CD4-positive, alpha-beta memory T cell (primary cell): ENCODE data around the gene DUSP8. TPM values are rescaled to one million over a fixed set of nuclear protein-coding genes. Genes with fewer than 3 reads are reported as not detected.

Experiments used
- CTCF ChIA-PET: fragments of 350-600 bp; sonication (Branson Sonifier 250); formaldehyde crosslinking; loops from one replicate; lab custom pipeline; 2021; ENCODE audit warnings: inconsistent platforms; ENCODE audit not compliant: partially characterized antibody; lab: Charles Lee
- POLR2A ChIA-PET: fragments of 350-600 bp; sonication (Branson Sonifier 250); formaldehyde crosslinking; loops from one replicate; lab custom pipeline; 2021; ENCODE audit not compliant: partially characterized antibody; lab: Charles Lee
- DNase-seq, 5 donors: peaks; one replicate each; pipeline versions ENCODE4 v3.0.0 to v3.0.0-alpha.2; 2020 to 2022; ENCODE audit warnings: mixed read lengths in 1 of 5
- H3K27ac ChIP-seq: one replicate; pipeline ENCODE4 v1.7.0; 2013; ENCODE audit warnings: low read depth, low read length
- H3K27me3 ChIP-seq: 2 replicates; pipeline ENCODE4 v1.7.0; 2013; ENCODE audit warnings: mild to moderate bottlenecking, low read length, moderate library complexity; ENCODE audit not compliant: insufficient read depth
- H3K36me3 ChIP-seq: 2 replicates; pipeline ENCODE4 v1.7.0; 2013; ENCODE audit warnings: mild to moderate bottlenecking, low read length, moderate library complexity; ENCODE audit not compliant: insufficient read depth
- H3K4me1 ChIP-seq: 2 replicates; pipeline ENCODE4 v1.7.0; 2013; ENCODE audit warnings: mild to moderate bottlenecking, low read length, moderate library complexity; ENCODE audit not compliant: insufficient read depth
- H3K4me3 ChIP-seq, 2 donors: one replicate each; pipeline ENCODE4 v1.7.0; 2013; ENCODE audit warnings: low read length in 2 of 2, mild to moderate bottlenecking in 1 of 2
- H3K9me3 ChIP-seq, 2 donors: one replicate each; pipeline ENCODE4 v1.7.0; 2013; ENCODE audit warnings: low read length in 2 of 2, control low read depth in 1 of 2; ENCODE audit not compliant: control insufficient read depth in 1 of 2
- H3K27ac Mint-ChIP-seq, 7 donors: one replicate each; pipeline ENCODE4 v1.8.0; 2020 to 2021; ENCODE audit warnings: mixed read lengths in 7 of 7, mild to moderate bottlenecking in 6 of 7, inconsistent platforms in 3 of 7, moderate library complexity in 3 of 7
- H3K27me3 Mint-ChIP-seq, 2 donors: one replicate each; pipeline ENCODE4 v1.8.0; 2020 to 2021; ENCODE audit warnings: mixed read lengths in 2 of 2
- H3K36me3 Mint-ChIP-seq, 2 donors: one replicate each; pipeline ENCODE4 v1.8.0; 2020 to 2021; ENCODE audit warnings: mixed read lengths in 2 of 2, inconsistent platforms in 1 of 2, mild to moderate bottlenecking in 1 of 2
- H3K4me1 Mint-ChIP-seq, 4 donors: one replicate each; pipeline ENCODE4 v1.8.0; 2020 to 2021; ENCODE audit warnings: mixed read lengths in 4 of 4, mild to moderate bottlenecking in 1 of 4
- H3K4me3 Mint-ChIP-seq, 8 donors: one replicate each; pipeline ENCODE4 v1.8.0; 2020 to 2021; ENCODE audit warnings: mixed read lengths in 8 of 8, mild to moderate bottlenecking in 7 of 8, moderate library complexity in 6 of 8, inconsistent platforms in 3 of 8
- H3K9me3 Mint-ChIP-seq, 8 donors: one replicate each; pipeline ENCODE4 v1.8.0; 2020 to 2021; ENCODE audit warnings: mixed read lengths in 8 of 8, mild to moderate bottlenecking in 5 of 8, inconsistent platforms in 3 of 8, moderate library complexity in 1 of 8
- intact Hi-C: fragments of 100-400 bp; cut with micrococcal nuclease; formaldehyde crosslinking; loops from one replicate; pipeline ENCODE4 v1.15.1; 2023
- polyA plus RNA-seq, 2 donors: library from polyadenylated mRNA; unstranded; fragments of 300-500 nt; fragmentation: Illumina TruSeq; gene quantifications; one replicate each; pipeline ENCODE4 v1.2.3, GENCODE V29; 2021
- total RNA-seq, 2 experiments: library from RNA; stranded (reverse); gene quantifications; one replicate each; pipeline ENCODE4 v1.2.3, GENCODE V29; 2021

Gene DUSP8
- total and polyA plus RNA-seq, 4 experiments from 2014 or later = 1.5 to 5.8 (median 5.8) TPM; not detected in 1

DNA sequence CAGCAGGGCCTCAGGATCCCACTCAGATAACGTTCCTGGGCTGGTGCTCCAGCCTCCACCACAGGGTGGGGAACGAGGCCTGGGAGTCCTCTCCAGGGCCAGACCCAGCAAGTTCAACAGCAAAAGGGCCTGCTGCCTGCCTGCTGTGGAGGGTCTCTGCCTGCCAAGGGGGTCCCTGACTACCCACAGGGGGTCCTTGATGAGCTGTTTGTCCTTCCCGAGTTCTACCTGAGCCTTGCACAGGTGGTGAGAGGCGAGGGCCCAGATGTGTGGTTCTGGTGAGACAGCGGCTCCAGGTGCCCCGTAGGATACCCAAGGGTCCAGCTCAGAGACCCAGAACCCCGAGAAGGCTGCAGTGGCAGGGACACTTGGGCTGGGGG lies 4.4 kb downstream of the DUSP8 start:
- no peaks in the 10 kb centered on the region for H3K27me3 Mint-ChIP-seq
- Histone ChIP-seq H3K4me3 (no peak overlapping the region), H3K36me3 (no peaks in the 10 kb centered on the region), H3K4me1 (peaks cover 13% of the 10 kb centered on the region), H3K9me3 (no peaks in the 10 kb centered on the region), H3K27me3 (no peaks in the 10 kb centered on the region), H3K27ac (no peak overlapping the region)
- peak overlapping the region in 1 of 8 donors; percentile 52 for H3K4me3 Mint-ChIP-seq
- intact Hi-C loops = no loop called here
- H3K36me3 Mint-ChIP-seq = no peaks in the 10 kb centered on the region
- CTCF ChIA-PET = interaction anchor here (0.9 to 1.5 kb wide), 2 partner anchors 11 to 85 kb away, joined by 3 to 4 read pairs; no protein-coding TSS in a partner anchor
- H3K27ac Mint-ChIP-seq = peak overlapping the region in 1 of 7 donors; percentile 83
- H3K9me3 Mint-ChIP-seq = peaks cover 0 to 3% (median 0%) of the 10 kb centered on the region in 8 donors
- POLR2A ChIA-PET = no interaction called here
- no peak for DNase-seq
- peaks cover 5 to 20% (median 9%) of the 10 kb centered on the region in 4 donors for H3K4me1 Mint-ChIP-seq

DNA sequence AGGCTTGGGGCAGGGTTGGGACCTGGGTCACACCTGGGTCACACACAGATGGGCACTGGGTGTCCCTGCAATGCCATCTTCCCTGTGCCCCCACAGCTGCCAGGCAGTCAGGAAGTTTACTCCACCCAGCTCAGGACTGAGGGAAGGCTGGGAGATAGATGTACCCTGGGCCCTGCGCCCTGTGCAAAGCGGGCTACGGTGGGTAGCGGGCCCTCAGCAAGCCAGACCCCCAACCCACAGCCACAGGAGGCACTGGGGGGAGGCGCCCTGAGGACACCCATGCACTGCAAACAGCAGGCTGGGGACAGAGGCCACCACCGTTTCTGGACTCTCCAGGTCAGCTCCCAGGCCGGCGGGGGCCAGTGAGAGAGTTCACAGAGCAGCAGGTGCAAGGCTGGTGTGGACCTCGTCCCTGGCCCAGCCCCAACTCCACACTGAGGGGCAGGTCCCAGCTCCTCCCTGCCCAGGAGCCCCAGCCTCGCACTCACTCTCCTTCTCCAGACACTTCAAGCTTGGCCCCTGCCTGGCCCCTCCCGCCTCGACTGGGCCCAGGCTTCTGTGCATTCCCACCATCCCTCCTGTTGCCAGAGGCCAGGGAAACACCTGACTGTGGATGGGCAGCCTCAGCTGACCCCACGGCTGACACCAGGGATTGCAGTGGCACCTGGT lies 4.9 kb downstream of the DUSP8 start:
- intact Hi-C loops = no loop called here
- no peak overlapping the region for H3K27ac ChIP-seq
- CTCF ChIA-PET = interaction anchor here (0.9 to 1.5 kb wide), 2 partner anchors 12 to 86 kb away, joined by 3 to 4 read pairs; no protein-coding TSS in a partner anchor
- POLR2A ChIA-PET = no interaction called here
- peaks cover 0 to 3% of the 10 kb centered on the region in 2 donors for H3K36me3 Mint-ChIP-seq
- peak overlapping the region in 3 of 8 donors; percentile 30 to 58 (median 33) for H3K4me3 Mint-ChIP-seq
- H3K27me3 Mint-ChIP-seq = no peaks in the 10 kb centered on the region
- H3K36me3 ChIP-seq = no peaks in the 10 kb centered on the region
- H3K27me3 ChIP-seq = no peaks in the 10 kb centered on the region
- H3K9me3 ChIP-seq = no peaks in the 10 kb centered on the region
- H3K27ac Mint-ChIP-seq = peak overlapping the region in 2 of 7 donors; percentile 30 to 83
- H3K4me3 ChIP-seq = no peak overlapping the region
- peaks cover 13% of the 10 kb centered on the region for H3K4me1 ChIP-seq
- DNase-seq = peak in 1 of 5 donors; percentile 35
- peaks cover 5 to 20% (median 10%) of the 10 kb centered on the region in 4 donors for H3K4me1 Mint-ChIP-seq
- H3K9me3 Mint-ChIP-seq = peaks cover 0 to 3% (median 0%) of the 10 kb centered on the region in 8 donors

DNA sequence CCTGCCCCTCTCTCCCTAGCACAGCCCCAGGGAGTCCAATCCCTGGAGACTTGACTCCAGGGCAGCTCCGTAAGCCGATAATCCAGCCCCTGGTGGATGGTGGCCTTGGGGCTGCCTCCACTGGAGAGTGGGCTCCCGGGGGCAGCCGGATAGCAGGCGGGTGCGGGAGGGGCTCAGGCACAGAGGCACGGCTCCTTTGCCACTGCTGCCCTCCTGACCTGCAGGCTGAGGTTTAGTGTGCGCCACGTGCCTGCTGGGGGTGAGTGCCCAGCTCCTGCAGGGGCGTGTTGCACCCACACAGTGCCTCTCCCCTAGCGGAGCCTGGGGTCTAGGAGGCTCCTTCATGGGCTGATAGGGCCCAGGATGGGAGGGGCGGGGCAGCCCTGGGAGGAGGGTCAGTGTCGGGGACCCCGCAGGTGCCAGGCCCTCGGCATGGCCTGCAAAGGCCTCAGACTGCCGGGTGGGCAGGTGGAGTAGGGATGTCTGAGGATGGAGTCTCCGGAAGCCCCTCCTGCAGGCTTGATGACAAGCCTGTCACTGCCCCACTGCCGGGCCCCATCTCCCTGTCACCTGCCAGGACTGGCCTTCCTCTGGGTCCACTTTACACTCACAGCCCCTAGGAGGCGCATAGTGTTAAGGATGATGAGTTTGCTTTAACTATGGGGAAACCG lies 5.6 kb downstream of the DUSP8 start:
- Mint-ChIP-seq H3K4me3 (peak overlapping the region in 3 of 8 donors; percentile 30 to 58 (median 33)), H3K27ac (peak overlapping the region in 1 of 7 donors; percentile 83)
- POLR2A ChIA-PET = no interaction called here

DNA sequence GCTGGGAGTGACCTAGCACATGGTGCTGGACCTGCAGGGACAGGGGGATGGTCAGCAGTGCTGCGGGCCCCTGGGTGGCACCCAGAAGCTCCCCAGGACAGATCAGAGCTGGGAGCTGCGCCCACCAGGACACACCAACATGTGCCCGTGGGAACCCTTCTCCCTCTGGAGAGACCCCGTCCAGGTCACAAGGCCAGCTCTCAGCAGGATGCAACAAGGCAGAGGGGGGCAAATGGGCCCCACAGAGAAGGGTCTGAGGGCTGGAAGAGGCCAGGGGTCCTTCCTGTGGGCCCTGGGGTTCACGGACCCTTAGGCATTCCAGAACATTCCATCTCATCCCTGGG lies 6.2 kb downstream of the DUSP8 start:
- peak in 1 of 5 donors; percentile 34 for DNase-seq
- peaks cover 0 to 3% (median 0%) of the 10 kb centered on the region in 8 donors for H3K9me3 Mint-ChIP-seq

More for the DNA sequence above, 5.6 kb downstream of the DUSP8 start:
- H3K4me1 ChIP-seq = peaks cover 13% of the 10 kb centered on the region
- H3K4me3 ChIP-seq = no peak overlapping the region
- CTCF ChIA-PET = interaction anchor here (1.6 kb wide), 1 partner anchor 8 kb away, joined by 14 read pairs; no protein-coding TSS in a partner anchor
- Mint-ChIP-seq H3K27me3 (no peaks in the 10 kb centered on the region), H3K4me1 (peaks cover 5 to 20% (median 10%) of the 10 kb centered on the region in 4 donors), H3K36me3 (peaks cover 2 to 3% of the 10 kb centered on the region in 2 donors), H3K9me3 (peaks cover 0 to 3% (median 0%) of the 10 kb centered on the region in 8 donors)
- H3K27me3 ChIP-seq = no peaks in the 10 kb centered on the region
- DNase-seq = peak in 1 of 5 donors; percentile 38
- no peaks in the 10 kb centered on the region for H3K36me3 ChIP-seq
- H3K27ac ChIP-seq = no peak overlapping the region
- no peaks in the 10 kb centered on the region for H3K9me3 ChIP-seq
- intact Hi-C loops = no loop called here

DNA sequence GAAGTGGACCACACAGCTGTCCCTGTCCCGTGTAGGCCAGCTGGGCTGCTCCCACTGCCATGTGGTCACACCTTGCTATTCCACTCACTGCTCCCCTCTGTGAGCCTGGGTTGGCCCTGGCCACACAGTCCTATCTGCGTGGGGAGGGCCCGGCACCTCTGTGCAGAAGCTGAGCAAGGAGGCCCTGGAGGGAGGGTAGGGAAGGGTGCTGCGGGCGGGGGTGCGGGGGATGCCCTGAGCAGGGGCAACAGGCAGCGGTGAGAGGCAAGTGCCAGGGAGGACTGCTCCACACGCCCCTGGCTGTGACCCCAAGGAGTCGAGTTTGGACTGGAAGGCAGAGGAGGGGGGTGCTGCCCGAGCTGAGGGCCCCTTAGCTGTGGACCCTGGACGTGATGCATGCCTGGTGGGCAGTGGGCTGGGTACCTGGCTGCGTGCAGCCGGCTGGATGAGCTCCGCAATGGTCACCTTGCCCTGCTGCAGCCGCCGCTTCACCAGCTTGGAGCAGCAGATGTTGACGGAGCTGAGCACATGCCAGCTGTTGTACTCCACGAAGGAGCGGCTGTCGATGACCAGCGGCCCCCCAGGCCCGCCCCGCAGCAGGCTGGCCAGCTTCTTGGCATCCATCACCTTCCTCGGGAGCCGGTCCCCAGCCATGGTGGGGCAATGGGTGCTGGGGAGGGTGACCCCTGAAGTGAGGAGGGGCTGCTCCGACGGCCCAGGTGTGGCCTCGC lies 6.7 kb downstream of the DUSP8 start:
- Histone ChIP-seq H3K27me3 (no peaks in the 10 kb centered on the region), H3K27ac (no peak overlapping the region), H3K36me3 (no peaks in the 10 kb centered on the region), H3K4me3 (no peak overlapping the region), H3K4me1 (peaks cover 4% of the 10 kb centered on the region), H3K9me3 (no peaks in the 10 kb centered on the region)
- ChIA-PET POLR2A (interaction anchor here (1.8 kb wide), 1 partner anchor 9 kb away, joined by 5 read pairs; no protein-coding TSS in a partner anchor), CTCF (interaction anchor here (1.3 to 1.6 kb wide), 4 partner anchors 9 to 30 kb away, joined by 3 to 14 read pairs (median 3); no protein-coding TSS in a partner anchor)
- H3K27ac Mint-ChIP-seq = peak overlapping the region in 1 of 7 donors; percentile 83
- H3K36me3 Mint-ChIP-seq = peaks cover 3% of the 10 kb centered on the region in 2 donors
- H3K9me3 Mint-ChIP-seq = peaks cover 0 to 3% (median 0%) of the 10 kb centered on the region in 8 donors
- intact Hi-C loops = no loop called here
- no peak overlapping the region for H3K4me3 Mint-ChIP-seq
- no peaks in the 10 kb centered on the region for H3K27me3 Mint-ChIP-seq
- DNase-seq = peak in 1 of 5 donors; percentile 41
- peaks cover 5 to 20% (median 7%) of the 10 kb centered on the region in 4 donors for H3K4me1 Mint-ChIP-seq

More for the DNA sequence above, 6.2 kb downstream of the DUSP8 start:
- Mint-ChIP-seq H3K4me3 (peak overlapping the region in 1 of 8 donors; percentile 42), H3K4me1 (peaks cover 5 to 20% (median 10%) of the 10 kb centered on the region in 4 donors), H3K36me3 (peaks cover 3% of the 10 kb centered on the region in 2 donors), H3K27me3 (no peaks in the 10 kb centered on the region), H3K27ac (peak overlapping the region in 1 of 7 donors; percentile 83)
- ChIA-PET CTCF (interaction anchor here (1.3 to 1.6 kb wide), 2 partner anchors 8 to 11 kb away, joined by 3 to 14 read pairs; no protein-coding TSS in a partner anchor), POLR2A (interaction anchor here (1.8 kb wide), 1 partner anchor 9 kb away, joined by 5 read pairs; no protein-coding TSS in a partner anchor)
- Histone ChIP-seq H3K27ac (no peak overlapping the region), H3K27me3 (no peaks in the 10 kb centered on the region), H3K4me3 (no peak overlapping the region), H3K4me1 (peaks cover 10% of the 10 kb centered on the region), H3K36me3 (no peaks in the 10 kb centered on the region), H3K9me3 (no peaks in the 10 kb centered on the region)
- intact Hi-C loops = no loop called here

- Mint-ChIP-seq H3K27me3 (no peaks in the 10 kb centered on the region), H3K4me3 (no peak overlapping the region), H3K9me3 (peaks cover 0 to 2% (median 0%) of the 10 kb centered on the region in 8 donors), H3K27ac (peak overlapping the region in 1 of 7 donors; percentile 40), H3K36me3 (peaks cover 3% of the 10 kb centered on the region in 2 donors), H3K4me1 (peaks cover 5 to 19% (median 6%) of the 10 kb centered on the region in 4 donors)
- Histone ChIP-seq H3K9me3 (no peaks in the 10 kb centered on the region), H3K27ac (no peak overlapping the region), H3K27me3 (no peaks in the 10 kb centered on the region), H3K4me1 (no peaks in the 10 kb centered on the region), H3K36me3 (no peaks in the 10 kb centered on the region), H3K4me3 (no peak overlapping the region)
- POLR2A ChIA-PET = interaction anchor here (1.8 kb wide), 1 partner anchor 10 kb away, joined by 5 read pairs; no protein-coding TSS in a partner anchor
- CTCF ChIA-PET = interaction anchor here (1.3 to 1.6 kb wide), 4 partner anchors 10 to 31 kb away, joined by 3 to 14 read pairs (median 3); no protein-coding TSS in a partner anchor
- intact Hi-C loops = no loop called here
- peak in 1 of 5 donors; percentile 50 for DNase-seq
Measured at GRCh38 chr11:1564535-1565172, 7.4 kb downstream of the DUSP8 start.
